IPS-NIHi11 (cell line): ENCODE measurements around the gene VLDLR.

Experiments used
- DNase-seq: peaks from one replicate; pipeline ENCODE4 v3.0.0; 2012; ENCODE audit warnings: mixed read lengths, low spot score

VLDLR gene

DNA sequence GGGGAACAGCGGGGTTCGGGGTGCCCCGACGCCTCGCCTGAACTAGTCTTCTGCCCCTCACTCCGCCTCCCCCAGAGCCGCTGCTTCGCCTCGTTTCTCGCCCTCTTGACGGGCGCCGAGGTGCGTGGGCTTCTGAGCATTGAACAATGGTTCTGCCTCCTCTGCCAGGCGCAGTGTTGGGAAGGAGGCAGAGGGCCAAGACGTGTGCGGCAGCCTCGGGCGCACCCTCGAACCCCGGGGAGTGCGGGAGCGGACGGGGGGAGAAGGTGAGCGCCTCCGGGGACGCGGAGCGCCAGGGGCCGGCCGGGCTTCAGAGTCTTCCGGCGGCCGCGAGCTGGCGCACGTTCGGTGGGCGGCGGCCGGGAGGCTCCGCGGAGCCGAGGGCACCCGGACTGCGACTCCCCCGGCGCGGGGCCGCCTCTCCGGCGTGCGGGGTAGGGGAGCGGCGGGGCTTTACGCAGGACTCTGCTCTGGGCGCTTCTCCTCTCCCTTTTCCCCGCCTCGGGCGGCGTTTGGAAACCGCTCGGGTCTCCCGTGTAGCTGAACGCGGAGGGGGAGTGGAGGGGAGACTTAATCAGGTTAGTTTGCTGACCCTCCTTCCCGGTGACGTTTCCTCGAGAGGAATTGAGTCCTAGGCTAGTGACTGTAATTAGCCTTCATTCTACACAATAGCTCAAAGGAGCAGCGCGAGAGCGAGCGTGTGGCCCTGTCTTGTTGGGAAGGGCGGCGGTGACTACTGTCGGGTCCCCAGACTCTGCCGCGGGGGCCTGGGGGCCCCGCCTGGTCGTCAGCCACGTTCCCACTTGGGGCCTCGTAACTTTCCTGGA is 1.1 kb downstream of the VLDLR start:
- peak; percentile 39 for DNase-seq

DNA sequence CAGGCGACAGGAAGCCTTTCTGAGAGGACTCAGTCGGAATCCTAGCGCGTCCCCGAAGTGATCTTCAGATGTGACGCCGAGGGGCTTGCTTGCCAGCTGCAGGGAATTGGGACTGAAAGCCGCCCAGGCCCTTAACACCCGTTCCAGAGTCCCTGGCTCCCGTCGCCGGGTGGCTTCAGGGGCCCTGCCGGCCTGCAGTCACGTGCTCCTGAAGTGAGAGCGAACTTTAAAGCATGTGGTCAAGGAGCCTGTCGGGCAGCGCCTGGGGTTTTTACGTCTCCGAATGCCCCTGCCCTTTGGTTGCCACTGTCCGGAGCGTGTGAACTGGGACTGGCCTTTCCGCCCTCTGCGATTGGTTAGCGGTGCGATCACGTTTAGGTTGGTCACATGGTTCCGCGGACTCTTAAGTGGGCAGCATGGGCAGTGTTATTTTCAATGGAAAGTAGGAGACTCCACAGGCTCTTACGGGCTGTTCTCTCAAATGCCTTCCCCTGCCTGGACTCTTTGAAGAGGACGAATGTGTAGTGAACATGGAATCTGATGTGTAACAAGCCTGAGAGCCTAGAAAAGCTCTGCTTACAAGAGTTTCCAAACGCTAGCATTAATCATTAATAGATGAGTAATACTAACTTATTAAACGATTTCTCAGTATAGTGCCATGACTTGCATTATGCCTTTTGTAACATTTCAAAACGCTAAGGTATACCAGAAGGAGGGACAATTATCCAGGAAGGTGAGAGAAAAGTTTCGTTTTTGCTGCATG is 1.9 kb downstream of the VLDLR start:
- peak; percentile 22 for DNase-seq

DNA sequence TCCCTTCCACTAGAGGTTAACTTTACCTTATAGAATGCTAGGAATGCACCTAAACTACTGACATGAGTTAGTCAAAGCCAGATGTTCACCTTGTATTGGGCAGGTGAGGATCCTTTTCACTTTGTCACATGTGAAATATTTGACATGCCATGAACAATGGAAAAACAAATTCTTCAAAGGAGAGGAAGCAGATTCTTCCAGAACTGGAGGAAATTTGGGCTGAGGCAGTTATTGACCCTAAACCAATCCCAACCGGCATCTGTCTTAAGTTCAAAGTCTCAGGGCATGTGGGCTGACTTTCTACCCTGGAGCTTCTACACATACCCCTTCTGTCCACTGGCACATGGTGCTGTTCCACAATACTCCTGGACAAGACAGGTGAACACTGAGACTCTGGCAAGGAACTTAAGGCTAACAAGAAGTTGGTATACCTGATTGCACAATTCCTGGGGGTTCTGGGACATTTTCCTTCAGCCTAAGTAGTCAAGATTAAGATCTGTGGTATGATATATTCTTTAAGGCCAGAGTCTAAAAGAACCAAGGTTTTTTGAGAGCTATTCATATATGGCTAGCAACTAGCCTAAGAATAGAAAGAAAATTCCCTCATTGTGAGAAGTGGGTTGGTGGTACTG is 2.6 kb downstream of the VLDLR start:
- no peak for DNase-seq

DNA sequence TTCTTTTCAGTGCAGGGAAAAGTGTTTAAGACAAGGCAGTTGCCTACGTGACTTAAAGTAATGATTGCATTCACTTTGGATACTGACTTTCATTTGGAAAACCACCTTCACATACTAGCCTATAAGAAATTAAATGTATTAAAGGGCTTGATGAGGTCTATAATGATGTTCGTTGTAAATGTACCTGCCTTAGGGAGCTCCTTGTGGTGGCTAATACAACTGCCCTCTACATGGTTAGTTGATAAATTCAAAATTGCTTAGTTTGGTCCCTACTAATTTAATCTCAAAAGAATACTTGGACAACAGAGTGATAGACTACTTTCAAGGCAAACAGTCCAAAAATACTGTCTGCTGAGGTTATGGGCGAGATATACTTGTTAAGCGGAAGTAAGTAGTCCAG is 3.8 kb downstream of the VLDLR start:
- DNase-seq, result no peak

DNA sequence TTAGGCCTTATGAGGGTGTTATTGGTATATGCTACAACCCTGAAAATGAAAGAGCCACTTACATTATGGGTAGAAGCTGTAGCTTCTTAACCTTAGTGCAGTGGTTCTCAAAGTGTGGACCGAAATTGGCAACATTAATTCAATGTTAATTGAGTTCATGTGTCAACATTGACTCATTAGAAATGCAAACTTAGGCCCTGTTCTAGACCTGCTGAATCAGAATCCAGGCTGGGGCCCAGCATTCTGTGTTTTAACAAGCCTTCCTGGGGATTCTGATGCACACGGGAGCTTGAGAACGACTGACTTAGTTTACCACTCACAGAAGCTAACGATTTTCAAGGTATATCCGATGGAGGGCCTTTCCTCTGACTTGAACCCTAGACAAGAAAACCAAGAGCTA is 7.3 kb downstream of the VLDLR start:
- no peak for DNase-seq

DNA sequence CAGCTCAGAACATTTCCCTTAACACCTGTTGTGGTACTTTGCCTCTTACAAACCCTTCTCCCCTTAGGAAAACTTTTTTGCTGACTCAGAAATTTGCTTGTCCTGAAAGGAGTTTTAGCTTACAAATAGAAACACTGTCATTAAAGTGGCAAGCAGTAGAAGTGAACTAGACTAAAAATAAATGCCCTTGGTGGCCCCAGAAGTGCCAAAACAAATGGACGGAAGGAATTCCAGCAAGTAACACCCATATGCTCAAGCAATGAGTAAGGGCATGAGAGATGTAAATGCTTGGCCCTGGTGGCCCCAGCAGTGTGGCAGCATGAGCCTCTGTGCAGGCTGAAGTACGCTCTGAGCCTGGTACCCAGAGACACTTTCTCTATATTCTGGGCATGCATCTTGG is 8.6 kb downstream of the VLDLR start:
- no peak for DNase-seq

DNA sequence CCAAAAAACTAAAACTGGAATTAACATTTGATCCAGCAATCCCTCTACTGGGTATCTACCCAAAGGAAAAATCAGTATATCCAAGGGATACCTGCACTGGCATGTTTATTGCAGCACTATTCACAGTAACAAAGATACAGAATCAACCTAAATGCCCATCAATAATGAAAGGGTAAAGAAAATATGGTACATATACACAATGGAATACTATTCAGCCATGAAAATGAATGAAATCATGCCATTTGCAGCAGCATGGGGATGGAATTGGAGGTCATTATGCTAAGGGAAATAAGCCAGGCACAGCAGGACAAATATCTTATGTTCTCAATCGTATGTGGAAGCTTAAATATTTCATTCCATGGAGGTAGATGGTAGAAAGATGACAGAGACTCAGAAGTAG is 9.7 kb downstream of the VLDLR start:
- no peak for DNase-seq

DNA sequence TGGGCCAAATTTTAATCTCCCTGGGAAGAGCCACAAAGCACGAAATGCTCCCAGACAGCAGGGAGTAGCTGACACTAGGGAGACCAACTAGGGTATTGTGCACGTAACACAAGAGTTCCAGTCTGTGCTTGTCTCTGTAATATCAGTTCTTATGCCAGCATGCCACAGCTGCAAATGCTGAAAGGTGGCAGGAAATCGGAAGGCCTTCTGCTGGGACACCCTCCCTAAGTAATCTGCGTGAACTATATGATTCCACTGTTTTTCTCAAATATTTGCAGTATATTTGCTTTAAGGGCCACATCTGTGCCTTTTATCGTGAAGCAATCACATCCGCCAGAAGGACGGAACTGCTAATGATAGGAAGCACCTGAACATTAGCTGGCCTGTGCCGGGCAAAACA is 12.6 kb downstream of the VLDLR start:
- DNase-seq, result no peak

DNA sequence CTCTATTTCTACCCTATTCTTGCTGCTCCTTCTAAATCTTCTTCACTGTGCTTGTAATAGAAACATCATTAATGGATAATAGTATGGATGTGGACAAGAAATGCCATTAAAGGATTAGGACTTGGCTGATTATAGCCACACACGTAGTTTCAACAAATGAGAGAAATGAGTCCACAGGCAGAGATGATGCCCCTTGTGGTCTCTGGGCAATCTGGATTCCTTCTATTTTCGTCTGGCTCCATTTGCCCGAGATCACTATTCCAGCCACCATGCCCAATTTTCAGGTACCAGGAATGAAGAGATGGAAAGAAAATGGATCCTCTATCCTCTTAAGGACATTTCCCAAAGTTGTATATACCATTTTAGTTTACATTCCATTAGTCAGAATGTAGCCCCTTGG is 13.2 kb downstream of the VLDLR start:
- no peak for DNase-seq

DNA sequence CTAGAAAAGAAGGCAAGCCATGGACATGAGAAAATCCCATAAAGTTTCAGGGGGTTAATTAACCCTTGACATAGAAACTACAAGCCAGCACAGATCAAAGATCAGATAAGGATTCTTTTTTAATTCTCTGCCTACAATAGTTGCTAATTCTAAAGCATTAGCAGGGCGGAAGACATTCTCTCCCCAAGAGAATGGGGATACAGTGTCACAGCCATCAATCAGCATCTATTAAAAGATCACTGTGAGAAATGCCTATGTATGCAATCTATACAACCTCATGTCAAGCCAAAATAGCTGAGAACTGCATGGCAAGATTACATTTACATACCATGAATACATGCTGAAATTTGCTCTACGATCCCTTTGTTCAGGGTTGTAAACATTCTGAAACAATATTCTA is 14.3 kb downstream of the VLDLR start:
- no peak for DNase-seq

DNA sequence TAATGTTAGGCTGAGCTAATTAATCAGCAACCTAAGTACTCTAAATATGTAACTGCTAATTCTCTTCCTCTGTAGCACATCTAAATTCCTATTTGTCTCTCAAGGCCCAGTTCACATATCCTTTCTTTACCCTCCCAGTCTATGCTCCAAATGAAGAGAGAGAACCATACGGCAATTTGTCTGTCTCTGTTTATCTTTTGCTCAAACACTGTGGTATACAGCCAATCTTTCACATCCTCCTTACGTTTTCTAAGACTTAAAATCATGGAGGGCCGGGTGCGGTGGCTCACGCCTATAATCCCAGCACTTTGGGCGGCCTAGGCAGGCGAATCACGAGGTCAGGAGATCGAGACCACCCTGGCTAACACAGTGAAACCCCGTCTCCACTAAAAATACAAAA is 15.8 kb downstream of the VLDLR start:
- no peak for DNase-seq

DNA sequence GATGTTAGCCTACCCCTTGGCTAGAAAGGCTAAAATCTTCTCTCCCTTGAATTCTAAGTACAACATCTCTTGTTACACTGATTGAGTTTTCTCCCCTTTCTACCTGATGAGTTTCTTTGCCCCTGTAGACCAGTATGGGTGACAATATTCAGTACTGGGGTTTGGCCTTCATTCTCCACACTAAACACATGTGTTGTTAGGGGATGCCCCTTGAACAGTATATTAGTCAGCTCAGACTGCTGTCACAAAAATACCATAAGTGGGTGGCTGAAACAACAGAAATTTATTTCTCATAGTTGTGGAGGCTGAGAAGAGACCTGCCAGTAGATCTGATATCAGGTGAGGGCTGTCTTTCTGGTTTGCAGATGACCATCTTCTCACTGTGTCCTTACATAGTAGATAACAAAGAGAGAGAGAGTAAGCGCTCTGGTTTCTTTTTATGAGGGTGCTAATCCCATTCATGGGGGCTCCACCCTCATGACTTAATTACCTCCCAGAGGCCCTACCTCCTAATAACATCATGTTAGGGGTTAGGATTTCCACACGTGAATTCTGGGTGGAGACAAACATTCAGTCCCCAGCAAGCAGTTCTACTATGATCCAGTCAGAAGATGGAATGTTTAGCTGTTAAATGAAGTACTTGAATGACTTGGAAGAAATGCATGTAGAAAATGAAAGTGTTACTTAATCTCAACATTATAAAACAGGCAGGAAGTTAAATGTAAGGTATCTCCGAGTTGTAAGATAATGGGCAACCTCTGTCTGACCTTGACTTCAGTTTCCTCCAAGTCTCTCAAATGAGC is 17.5 kb downstream of the VLDLR start:
- no peak for DNase-seq

DNA sequence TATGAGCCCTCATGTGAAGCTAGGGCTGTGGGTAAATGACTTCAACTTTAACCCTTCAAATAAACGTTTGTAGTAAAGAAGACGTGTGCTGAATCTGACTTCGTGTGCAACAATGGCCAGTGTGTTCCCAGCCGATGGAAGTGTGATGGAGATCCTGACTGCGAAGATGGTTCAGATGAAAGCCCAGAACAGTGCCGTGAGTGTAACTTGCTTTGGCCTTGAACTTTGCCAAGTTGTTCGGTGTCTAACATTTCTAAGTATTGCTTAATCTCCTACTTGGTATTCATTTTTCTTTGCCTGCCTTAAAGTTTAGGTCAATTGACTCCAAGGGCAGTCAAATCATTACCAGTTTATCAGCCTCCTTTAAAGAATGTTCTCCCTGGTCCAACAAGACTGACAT is 18.2 kb downstream of the VLDLR start:
- DNase-seq, result no peak

DNA sequence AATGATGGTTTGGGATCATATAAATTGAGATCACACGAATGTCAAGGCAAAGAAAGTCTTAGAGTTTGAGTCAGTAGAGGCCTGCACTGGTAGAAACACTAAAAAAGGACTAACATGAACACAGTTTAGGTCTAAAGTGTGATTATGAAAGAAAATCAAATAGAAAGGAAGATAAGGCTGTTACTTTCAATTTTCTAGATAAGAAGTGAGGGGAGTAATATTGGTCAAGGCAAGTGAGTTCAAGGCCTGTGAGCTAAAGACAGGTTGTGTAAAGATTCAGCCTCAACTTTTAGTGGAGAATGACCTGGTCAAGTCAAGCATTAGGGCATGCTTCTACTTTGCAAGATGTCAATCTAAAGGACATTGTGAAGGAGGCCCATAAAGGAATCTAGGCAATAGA is 19.0 kb downstream of the VLDLR start:
- DNase-seq, result no peak

DNA sequence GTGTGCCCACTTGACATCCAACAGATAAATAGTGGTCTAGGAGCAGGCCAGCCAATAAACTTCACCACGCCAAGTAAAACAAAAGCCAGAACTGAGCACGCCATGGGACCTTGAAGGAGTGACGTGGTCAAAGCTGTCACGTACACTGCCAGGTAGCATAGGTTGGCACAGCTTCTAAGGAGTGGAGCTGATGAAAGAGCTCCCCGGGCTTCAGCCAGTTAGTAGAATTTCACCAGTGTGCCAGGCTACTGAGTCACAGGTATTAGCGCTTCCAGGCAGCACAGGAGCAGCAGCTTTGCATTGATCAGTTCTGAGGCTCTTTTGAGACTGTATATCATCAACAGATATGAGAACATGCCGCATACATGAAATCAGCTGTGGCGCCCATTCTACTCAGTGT is 19.4 kb downstream of the VLDLR start:
- DNase-seq, result no peak

DNA sequence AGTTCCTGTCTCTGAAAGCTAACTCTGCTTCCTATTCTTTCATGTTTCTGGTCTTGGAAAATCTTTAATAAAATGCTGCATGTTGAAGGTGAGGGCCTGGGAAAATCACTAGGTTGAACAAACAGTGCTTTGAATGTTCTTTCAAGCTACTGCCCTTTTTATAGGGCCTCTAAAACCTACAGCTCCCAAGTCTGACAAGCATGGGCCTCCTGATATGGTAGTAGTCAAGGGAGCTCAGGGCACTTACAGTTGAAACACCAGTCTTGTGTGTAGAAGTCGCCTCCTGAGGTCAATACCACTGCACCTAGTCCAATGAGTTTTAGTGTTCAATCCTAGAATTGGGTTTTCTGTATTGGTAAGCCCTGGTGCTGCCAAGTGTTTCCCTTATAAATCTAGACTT is 20.5 kb downstream of the VLDLR start:
- no peak for DNase-seq

DNA sequence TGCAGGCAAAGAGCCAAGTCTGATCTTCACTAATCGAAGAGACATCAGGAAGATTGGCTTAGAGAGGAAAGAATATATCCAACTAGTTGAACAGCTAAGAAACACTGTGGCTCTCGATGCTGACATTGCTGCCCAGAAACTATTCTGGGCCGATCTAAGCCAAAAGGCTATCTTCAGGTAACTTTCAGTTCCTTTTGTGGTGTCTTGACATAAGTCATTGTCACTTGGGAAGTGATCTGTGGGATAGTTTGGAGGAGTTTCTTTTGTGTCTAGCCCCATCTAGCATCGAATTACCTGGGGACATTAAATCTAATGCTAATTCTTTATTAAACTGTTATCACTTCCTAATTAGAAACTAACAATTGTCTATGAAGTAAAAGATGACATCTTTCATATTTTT is 24.0 kb downstream of the VLDLR start:
- no peak for DNase-seq

DNA sequence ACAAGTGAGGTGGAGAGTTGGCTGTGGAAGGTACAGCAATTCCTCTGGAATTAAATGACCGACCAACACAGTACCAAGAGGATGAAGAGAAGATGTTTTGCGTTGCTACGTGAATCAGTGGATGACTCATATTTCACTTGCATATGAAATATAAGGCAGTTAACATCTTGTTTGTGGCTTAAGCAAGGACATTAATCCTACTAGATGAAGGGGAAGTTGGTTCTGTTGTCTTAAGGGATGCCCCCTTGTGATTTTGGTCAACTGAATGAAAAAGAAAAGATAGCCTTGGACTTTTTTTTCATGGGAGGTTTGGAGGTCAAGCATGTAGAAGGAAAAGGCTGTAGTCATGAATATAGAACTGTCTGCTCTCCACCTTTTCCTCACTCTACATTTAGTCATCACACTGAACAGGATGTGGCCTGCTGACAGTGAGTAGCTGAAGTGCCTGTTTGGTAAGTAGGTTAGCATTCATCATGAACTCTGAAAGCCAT is 33.9 kb downstream of the VLDLR start:
- no peak for DNase-seq

DNA sequence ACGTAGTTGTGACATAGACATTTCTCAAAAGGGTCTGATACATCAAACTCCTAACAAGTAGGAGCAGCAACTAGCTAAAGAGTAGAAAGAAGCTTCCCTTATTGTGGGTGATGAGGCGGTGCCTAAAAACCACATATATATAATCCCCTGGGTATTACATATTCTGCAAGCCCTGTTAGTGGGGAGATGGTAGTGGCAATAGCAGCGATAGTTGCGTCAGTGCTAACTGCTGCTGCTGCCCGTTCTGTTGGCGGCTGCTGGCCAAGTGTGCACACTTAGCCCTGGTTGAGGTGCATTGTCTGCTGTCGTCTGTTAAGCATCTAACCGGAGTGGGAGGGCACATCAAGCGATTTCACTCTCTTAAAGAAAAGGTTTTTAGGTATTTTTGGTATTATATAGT is 35.8 kb downstream of the VLDLR start:
- no peak for DNase-seq

DNA sequence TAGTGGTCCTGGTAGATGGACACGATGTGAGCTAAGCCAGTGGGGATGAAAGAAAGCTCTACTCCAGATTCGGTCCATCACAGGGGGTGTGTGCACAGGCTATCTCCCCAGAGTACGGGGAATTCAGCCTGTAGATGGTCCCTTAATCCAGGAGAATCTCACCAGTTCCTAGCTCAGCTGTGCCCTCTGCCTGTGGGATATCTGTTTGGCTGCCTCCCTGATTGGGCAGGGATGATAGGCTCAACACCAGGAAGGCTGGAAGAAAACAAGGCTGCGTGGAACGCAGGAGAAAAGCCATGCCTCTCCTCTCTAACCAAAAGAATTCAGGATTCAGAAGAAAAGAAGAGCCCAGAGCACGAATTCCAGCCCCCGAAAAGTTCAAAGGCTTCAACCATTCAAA is 40.9 kb downstream of the VLDLR start:
- peak; percentile 59 for DNase-seq

DNA sequence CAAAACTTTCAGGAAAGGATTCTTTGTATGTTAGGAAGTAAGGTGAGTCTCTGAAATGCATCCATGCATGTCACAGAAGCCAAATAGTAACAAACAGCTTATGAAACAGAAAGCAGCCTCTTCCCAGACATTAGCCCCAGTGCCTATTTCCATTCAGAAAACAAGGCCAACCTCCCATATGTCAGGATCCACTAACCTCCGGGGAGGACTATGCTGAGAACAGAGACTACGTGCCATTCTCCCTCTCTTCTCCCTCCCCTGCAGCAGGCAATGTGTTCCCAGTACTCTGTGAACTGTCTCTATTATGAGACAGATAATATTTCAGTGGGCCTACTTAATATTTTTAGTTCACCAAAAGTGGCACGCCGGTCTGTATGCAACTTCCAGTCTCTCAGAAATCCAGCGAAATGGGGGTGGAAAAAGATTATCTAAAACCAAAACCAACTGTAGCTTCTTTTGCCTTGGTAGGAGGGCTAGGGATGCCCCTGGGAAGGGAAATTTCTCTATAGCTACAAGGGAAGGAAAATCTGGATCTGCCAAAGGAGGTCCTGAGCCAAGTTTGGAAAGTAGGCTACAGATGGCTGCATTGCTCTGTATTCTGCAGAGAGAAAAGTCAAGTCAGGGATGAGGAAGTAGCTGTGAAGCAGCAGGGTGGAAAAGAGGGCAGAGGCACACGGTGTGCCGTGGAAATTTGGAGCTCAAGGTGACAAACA is 42.0 kb downstream of the VLDLR start:
- DNase-seq, result no peak
